VCaP (cell line): ENCODE measurements around the gene ZNF71.

ENCODE experiments used
- H3K27ac ChIP-seq: fragments of 450-650 bp; 2 replicates; pipeline ENCODE4 v1.5.1; 2017
- CTCF ChIP-seq: fragments of 450-650 bp; conservative IDR thresholded peaks from 2 replicates; pipeline ENCODE4 v1.5.1; 2017; ENCODE audit warnings: mild to moderate bottlenecking, moderate library complexity

Gene ZNF71

DNA sequence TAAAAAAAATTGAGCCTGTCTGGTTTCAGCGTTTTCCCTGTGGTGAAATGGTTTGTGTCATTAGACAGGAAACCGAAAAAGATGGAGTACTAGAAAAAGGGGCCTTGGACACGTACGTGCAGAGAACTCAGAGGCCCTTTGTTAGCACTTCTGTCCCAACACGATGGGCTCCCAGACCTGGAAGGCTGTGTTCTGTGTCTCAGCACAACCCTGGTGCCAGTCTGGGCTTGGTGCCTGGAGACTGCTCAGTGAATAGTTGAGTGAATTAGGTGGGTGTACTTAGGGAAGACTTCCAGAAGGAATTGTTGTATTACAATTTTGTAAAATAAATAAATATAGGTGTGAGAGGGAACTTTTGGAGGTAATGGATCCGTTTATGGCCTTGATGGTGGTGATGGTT, 8.7 kb downstream of the ZNF71 start:
- H3K27ac ChIP-seq, result no peak overlapping the region
- TF ChIP-seq CTCF, result no peak

DNA sequence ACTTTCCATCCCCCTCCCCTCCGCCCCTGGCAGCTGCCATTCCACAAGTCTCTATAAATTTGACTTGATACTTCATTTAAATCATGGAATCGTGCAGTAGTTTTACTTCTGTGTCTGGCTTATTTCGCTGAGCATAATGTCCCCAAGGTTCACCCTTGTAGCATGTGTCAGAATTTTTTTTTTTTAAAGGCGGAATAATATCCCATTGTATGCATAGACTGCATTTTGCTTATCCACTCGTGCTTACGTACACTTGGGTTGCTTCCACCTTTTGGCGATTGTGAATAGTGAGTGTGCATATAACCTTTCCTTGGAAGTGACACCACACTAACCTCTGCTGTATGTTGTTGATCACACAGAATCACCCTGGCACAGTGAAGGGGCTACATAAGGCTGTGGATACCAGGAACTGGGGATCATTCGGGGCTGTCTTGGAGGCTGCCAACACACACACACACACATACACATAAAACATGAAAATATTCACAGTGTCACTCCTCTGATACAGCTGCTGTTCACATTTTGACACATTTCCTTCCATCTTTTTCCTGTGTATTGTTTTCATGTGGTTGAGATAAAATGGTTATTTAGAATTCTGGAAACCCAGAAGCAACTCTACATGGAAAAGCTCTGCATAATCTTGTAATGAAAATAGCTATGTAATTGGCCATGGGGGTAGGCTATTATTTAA, 13.3 kb downstream of the ZNF71 start:
- no peak for TF ChIP-seq CTCF
- H3K27ac ChIP-seq, result no peak overlapping the region

DNA sequence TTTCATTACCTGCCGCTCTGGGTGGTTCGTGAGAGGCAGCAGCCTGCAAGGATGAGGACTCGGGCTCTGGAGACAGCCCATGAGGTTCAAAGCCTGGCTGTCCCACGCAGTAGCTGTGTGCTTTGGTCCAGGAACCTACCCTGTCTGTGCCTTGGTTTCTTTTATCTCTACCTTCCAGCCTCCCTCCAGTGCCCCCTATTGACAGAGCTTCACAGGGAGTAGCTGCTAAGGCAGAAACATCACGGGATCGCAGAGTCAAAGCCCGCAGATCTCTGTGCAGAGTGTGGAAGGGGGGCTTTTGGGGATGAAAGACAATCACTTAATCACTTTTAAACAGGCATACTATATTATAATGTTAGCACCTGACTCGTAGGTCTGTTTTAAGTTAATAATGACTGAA, 16.2 kb downstream of the ZNF71 start:
- H3K27ac ChIP-seq, result no peak overlapping the region
- no peak for TF ChIP-seq CTCF

- no peak for TF ChIP-seq CTCF
These were observed 17.6 kb downstream of the ZNF71 start for GRCh38 chr19:56612737-56613136.

DNA sequence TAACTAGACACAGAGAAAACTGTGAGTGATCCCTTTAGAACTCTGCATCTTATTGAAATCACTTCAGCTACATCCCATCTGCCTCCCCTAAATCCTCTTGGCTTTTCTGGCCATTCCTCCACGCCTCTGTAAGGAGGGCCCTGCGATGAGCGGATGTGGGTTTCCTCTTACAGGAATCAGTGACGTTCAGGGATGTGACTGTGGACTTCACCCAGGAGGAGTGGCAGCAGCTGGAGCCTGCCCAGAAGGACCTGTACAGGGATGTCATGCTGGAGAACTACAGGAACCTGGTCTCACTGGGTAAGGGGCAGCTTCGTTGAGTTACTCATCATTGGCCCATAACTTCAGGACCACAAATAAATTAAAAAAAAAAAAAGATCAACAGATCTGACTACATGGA, 18.5 kb downstream of the ZNF71 start:
- TF ChIP-seq CTCF, result no peak

More at GRCh38 chr19:56612737-56613136, 17.6 kb downstream of the ZNF71 start:
- no peak overlapping the region for H3K27ac ChIP-seq

GRCh38 chr19:56617531-56617930, 22.4 kb downstream of the ZNF71 start:
- no peak for TF ChIP-seq CTCF

More for the DNA sequence above, 18.5 kb downstream of the ZNF71 start:
- no peak overlapping the region for H3K27ac ChIP-seq

DNA sequence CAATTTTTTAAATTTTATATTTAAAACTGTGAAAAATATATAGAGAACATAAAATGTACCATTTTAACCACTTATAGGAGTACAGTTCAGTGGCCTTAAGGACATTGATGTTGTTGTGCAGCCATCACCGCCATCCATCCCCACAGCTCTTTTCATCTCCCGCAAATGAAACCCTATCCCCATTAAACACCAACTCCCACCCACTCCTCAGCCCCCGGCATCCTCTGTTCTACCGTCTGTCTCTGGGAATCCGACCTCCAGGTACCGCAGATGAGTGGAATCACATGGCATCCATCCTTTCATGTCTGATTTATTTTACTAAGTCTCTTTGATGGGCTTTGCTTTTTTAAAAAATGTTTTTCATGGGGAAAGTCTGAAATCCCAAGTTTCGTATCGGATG, 24.0 kb downstream of the ZNF71 start:
- no peak for TF ChIP-seq CTCF
- H3K27ac ChIP-seq, result no peak overlapping the region

More at GRCh38 chr19:56617531-56617930, 22.4 kb downstream of the ZNF71 start:
- H3K27ac ChIP-seq, result no peak overlapping the region
